Fibroblast of skin of left quadriceps (primary cell): ENCODE results near the gene NUAK2.
A peak's percentile ranks its signal among the peaks of the same experiment; 100 is the strongest.

Experiments
- DNase-seq, 2 experiments: peaks; one replicate each; pipeline ENCODE4 v3.0.0-alpha.2; 2013; ENCODE audit warnings: low read depth in 2 of 2

NUAK2 gene

GRCh38 chr1:205346956-205347574 is 25.5 kb upstream of the NUAK2 start:
- no peak for DNase-seq

- no peak for DNase-seq
Measured at GRCh38 chr1:205345761-205346160, 24.2 kb upstream of the NUAK2 start.

DNA sequence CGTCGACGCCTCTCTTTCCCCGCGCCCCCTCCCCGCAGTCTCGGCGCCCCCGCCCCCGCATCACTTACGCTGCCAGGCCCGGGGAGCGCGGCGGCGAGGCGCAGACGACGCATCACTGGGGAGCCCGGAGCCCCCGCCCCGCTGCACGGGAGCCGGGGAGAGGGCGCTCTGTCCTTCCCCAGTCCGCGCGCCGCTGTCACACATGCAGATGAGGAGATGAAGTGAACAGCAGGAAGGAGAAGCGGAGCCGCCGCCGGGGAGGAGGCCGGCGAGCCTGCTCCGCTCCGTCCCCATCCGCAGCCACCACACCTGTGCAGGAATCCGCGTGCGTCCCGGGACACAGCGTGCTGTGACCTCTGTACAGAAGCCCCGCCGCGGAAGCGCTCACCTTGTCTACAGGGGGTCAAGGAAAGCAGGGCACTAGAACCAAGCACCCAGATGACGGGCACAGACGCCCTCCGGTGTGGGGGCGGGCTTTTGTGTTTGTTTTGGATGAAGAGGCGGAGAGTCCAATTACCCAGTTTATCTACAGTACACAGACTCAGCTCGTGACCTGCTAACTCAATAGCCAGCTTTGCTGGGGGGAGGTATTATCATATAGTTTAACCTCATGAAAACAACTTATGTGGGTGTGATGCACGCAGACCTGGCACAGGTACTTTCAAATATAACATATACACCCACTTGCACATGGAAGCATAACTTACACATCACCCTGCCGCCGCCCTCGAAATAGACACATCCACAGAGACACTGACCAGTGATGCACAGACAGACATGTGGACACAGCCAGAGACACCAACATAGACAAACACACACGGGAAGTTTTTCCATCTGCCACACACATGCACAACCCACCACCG is 22.8 kb upstream of the NUAK2 start:
- no peak for DNase-seq

GRCh38 chr1:205343431-205344065 is 22.0 kb upstream of the NUAK2 start:
- DNase-seq: no peak

GRCh38 chr1:205342986-205343385 is 21.4 kb upstream of the NUAK2 start:
- DNase-seq: no peak

GRCh38 chr1:205340676-205341075 is 19.1 kb upstream of the NUAK2 start:
- no peak for DNase-seq

DNA sequence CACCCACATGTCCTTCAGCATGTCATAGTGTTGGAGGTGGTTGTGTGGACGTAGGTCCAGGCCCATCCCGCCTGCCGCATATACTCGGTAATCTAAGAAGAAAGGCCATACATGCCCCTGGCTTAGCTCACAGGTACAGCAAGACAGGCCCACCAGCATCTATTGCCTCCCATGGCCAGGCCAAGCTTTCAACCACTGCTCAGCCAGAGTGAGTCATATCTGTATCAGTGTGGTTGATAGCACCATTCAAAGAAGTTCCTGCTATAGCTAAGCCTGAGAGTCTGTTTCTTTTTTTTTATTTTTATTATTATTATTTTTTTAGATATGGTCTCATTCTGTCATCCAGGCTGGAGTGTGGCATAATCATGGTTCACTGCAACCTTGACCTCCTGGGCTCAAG is 18.2 kb upstream of the NUAK2 start:
- DNase-seq: no peak

DNA sequence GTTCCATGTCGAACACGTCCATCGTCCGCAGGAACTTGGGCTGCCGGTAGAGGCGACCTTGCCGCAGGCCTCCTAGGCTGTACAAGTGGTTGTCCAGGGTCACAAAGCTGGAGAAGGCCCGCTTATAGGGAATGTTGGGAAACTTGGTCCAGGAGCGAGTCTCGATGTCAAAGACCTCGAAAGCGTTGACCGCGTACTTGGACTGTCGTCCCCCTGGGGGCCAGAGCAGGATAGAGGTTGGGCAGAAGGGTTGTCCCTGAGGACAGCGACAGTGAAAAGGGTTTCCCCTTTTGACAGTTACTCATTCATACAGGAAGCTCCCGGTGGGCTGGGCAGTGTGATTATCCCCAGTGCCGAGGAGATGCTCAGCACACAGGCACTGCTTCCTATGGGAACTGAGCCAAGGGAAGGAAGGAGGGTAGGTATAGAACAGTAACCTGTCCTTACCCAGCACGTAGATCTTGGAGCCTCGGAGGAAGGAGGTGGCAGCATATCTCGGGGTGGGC is 17.7 kb upstream of the NUAK2 start:
- DNase-seq: no peak

- DNase-seq: no peak
Measured at GRCh38 chr1:205338011-205338410, 16.5 kb upstream of the NUAK2 start.

GRCh38 chr1:205337481-205337880 is 15.9 kb upstream of the NUAK2 start:
- no peak for DNase-seq

DNA sequence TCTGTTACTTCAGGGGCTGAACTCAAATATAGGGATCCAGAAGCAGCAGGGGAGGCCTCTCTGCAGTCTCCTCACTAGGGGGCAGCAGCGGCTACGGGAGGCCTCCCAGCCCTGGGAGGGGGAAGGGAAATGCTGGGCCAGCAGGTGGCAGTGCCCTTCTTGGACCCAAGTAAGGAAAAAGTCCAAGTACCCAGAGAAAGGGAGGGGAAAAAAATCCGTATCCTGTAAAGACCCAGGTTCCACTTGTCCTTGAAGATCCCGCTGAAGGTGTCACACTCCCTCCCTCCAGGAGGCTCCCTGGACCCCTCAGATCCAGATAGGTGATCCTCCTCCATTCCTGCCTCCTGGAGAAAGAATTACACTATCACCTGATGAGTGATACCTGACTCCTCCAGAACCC is 14.1 kb upstream of the NUAK2 start:
- no peak for DNase-seq

DNA sequence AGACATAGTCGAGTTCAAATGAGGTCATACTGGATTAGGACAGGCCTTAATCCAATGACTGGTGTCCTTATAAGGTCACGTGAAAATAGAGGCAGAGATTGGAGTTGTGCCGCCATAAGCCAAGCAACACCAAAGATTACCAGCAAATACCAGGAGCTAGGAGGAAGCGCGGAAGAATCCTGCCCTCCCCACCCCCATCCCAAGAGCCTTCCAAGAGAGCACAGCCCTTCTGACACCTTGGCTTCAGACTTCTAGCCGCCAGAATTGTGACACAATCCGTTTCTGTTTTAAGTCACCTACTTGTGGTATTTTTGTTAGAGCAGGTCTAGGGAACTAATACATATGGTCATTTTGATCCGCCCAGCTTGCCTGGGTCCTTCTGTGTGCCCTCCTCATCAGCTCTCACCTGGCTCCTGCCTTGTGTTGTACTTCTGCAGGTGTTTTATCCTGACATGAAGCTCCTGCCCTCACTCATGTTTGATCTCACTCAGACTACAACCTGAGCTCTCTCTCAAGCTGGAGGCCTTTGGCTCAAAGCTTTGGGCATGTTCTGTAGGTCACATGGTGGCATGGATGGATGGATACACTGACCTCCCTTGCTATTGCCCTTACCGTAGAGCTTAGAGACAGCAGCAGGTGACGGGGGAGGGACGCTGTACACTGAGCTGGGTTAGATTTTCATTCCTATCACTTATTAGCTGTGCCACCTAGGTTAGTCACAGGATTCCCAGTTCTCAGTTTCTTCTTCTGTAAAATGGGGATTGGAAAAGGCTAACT is 10.7 kb upstream of the NUAK2 start:
- DNase-seq: no peak

GRCh38 chr1:205330150-205330549 is 8.6 kb upstream of the NUAK2 start:
- DNase-seq: no peak

DNA sequence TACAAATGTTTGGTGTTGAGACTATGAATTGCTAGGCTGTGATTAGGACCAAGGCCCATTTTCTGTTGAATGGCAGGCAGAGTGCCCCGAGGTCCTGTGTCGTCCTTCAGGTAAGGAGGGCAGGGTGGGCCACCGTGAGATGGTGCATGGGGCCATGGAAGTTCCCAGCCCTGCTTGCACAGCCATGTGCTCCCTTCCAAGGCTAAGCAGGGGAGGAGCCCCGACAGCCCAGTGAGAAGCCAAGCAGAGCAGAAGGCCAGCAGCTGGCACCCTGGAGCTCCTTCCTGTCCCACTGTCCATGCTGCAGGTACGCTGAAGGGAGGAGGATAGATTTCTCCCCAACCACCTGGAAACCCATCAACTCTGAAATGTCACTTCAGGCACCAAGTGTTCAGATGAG is 8.2 kb upstream of the NUAK2 start:
- DNase-seq: no peak

- no peak for DNase-seq
Measured at GRCh38 chr1:205328476-205328875, 6.9 kb upstream of the NUAK2 start.

DNA sequence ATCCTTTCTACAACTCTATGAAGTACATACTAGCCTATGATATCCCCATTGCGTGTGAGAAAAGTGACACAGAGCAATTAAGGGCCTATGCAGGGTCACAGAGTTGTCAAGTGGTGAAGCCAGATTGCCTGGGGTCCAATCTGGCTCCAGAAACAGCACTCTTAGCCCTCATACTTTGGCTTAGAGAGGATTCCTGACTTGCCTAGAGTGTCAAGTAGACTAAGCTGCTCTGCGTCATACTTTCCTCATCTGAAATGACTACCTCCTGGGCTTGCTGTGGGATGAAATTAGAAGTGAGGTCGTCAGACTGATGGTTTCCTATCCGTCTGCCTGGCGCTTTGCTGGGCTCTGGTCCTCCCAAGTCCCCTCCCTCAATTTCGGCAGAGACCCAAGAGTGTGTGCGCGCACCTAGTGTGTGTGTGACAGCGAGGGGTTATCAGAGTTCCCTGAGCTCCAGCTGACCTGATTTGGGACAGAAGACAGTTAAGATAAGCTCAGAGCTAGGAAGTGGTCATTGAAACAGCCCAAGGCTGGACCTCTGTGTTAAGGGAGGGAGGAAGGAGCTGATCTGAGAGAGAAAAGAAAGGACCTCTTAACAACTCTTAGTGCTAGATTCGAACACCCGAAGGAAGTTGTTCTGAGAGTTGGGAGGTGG is 5.4 kb upstream of the NUAK2 start:
- no peak for DNase-seq

- peak; percentile 53 to 63 for DNase-seq
Measured at GRCh38 chr1:205325334-205325884, 3.9 kb upstream of the NUAK2 start.

DNA sequence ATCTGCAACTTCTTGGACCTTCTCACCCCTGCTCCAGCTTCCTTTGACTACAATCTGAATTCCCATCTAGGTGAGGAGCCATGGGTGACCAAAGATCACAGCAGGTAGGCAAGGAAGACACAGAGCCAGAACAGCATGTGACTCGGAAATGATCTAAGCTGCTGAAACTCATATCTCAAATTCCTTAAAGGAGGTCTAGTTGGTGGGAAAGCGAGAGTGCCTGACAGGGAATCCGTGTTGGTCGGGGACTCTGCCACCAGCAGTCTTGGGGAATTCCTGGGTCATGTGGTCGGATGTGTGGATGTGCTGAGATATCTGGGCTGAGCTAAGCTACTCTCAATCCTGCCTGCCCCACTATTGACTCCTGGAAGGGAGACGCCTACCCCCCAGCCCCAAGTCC is 3.2 kb upstream of the NUAK2 start:
- no peak for DNase-seq

DNA sequence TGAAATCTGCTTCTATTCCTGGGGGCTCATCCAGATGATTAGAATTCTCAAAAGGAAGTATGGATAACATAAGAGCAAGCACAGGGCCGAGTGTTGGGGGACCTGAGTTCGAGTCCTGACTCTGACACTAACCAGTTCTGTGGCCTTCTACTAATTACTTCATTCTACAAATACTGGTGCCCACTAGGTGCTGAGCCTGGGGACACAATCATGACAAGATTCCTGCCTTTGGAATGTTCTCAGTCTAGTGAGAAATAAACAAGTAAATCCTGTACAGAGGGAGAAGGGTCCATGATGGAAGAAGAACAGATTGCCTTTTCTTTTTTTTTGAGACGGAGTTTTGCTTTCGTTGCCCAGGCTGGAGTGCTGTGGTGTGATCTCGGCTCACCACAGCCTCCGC is 2.2 kb upstream of the NUAK2 start:
- DNase-seq: no peak

GRCh38 chr1:205321959-205322283 is 376 bp upstream of the NUAK2 start:
- DNase-seq: no peak
